Upper lobe of left lung (tissue), 6 donors: ENCODE measurements around the gene HYCC1. TPM values are rescaled to one million over a fixed set of nuclear protein-coding genes. Genes with fewer than 3 reads are reported as not detected.

Experiments
- ATAC-seq, 2 donors: fragments of 200-7000 bp; cut with Tn5 transposase; one replicate each; pipeline ENCODE4 v1.9.1; 2022; ENCODE audit warnings: mild to moderate bottlenecking in 2 of 2, moderate library complexity in 2 of 2; ENCODE audit not compliant: low FRiP score in 2 of 2
- DNase-seq, 2 donors: peaks; one replicate each; pipeline ENCODE4 v3.0.0-alpha.2; 2019 to 2020
- H3K27ac ChIP-seq, 4 donors: fragments of 200-600 bp; sonication (generic); one replicate each; pipeline ENCODE4 v1.5.1; 2016 to 2019
- H3K27me3 ChIP-seq, 4 donors: fragments of 200-600 bp; sonication (generic); one replicate each; pipeline ENCODE4 v1.5.1; 2017 to 2019
- H3K36me3 ChIP-seq, 4 donors: fragments of 200-600 bp; sonication (generic); one replicate each; pipeline ENCODE4 v1.5.1; 2016 to 2019
- H3K4me1 ChIP-seq, 4 donors: fragments of 200-600 bp; sonication (generic); one replicate each; pipeline ENCODE4 v1.5.1; 2018 to 2019
- H3K4me3 ChIP-seq, 4 donors: fragments of 200-600 bp; sonication (generic); one replicate each; pipeline ENCODE4 v1.5.1; 2017 to 2019; ENCODE audit warnings: mild to moderate bottlenecking in 2 of 4, moderate library complexity in 1 of 4
- H3K9me3 ChIP-seq, 4 donors: fragments of 200-600 bp; sonication (generic); one replicate each; pipeline ENCODE4 v1.5.1; 2018 to 2019
- EP300 ChIP-seq, 4 donors: sonication (generic); formaldehyde crosslinking; IDR thresholded peaks; one replicate each; pipeline ENCODE4 v1.5.1; 2017; ENCODE audit warnings: antibody characterized with exemption in 4 of 4, control low read depth in 2 of 4
- POLR2A ChIP-seq, 4 donors: fragments of 450-650 bp; IDR thresholded peaks; one replicate each; pipeline ENCODE4 v1.5.1; 2016 to 2017; ENCODE audit warnings: antibody characterized with exemption in 4 of 4, mild to moderate bottlenecking in 2 of 4
- POLR2AphosphoS5 ChIP-seq, 2 donors: sonication (generic); formaldehyde crosslinking; IDR thresholded peaks; one replicate each; pipeline ENCODE4 v1.5.1; 2017; ENCODE audit warnings: antibody characterized with exemption in 2 of 2
- WGBS, 2 donors: methylation state at CpG; one replicate each; pipeline ENCODE4 v1.1.5; 2017 to 2018; 5-methylcytosine and 5-hydroxymethylcytosine counted together
- total RNA-seq, 6 donors: library from RNA; depleted of rRNA in 4 of 6; stranded (reverse); fragments of >200 nt in 4 of 6; gene quantifications; one replicate each; pipeline versions ENCODE4 v1.1.0 to v1.2.1, GENCODE V29; 2016 to 2021
- TF ChIP-seq, protein P1 (sequence below), 6 experiments: fragments of 450-650 bp in 4 of 6; fragments of 200-600 bp in 2 of 6; sonication (generic) in 2 of 6; IDR thresholded peaks; one replicate each; pipeline ENCODE4 v1.5.1; 2016 to 2019; ENCODE audit warnings: antibody characterized with exemption in 6 of 6
- donor health status: DM: no; HTN: no; CAD: no; lungs with moderate emphysema.
- donor health status: DM: no; HTN: yes; CAD: no; lungs with severe emphysema.

Gene HYCC1
- 10 to 100 TPM; 16.4 to 43.6 (median 38.8) TPM for total RNA-seq

DNA sequence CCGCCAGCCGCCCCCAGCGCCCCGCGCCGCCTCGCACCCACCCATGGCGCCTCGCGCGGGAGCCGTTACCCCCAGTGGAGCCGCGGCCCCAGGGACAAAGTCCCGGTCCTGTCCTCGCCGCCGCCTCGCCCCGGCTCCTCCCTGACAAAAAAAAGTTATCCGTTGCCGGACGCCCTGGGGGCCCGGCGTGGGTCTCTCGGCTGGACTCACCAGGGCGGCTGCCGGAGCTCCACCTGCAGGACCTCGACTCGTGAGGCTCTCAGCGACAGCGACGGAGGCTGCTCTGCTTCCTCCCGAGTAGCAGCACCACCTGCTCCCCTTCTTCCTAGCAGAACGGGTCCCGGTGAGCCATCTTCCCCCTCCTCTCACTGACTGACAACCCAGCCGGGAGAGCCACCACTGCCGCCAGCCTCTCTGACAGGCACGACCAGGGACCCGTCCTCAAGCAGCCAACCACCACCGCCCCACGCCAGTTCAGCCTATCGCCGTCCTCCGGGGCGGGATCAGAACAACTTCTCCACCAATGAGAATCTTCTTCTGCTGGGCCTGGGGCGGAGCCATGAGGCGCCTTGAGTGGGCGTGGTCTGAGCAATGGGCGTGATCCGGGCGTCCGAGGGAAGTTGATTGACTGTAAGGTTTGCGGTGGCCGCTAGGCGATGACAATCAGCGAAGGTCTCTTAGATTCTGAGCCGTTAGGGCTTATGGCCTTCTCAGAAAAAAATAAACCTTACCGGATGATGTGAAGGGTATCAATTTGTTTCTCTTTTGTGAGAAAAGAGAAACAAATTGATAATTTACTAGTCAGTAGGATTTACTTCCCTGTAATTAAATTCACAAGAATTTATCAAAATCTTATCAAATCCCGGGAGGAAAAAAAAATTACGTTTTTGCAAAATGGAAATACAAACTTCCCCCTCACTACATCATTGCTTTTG is at the start of gene HYCC1:
TSS of gene HYCC1 (minus strand) at position 416 of the 935 bp plus-strand sequence. CDS start 23,019 bp downstream, outside the sequence.
- peak; percentile 89 to 98 for TF ChIP-seq POLR2AphosphoS5 (IDR thresholded peaks at IDR 0.05)
- TF ChIP-seq POLR2A (IDR thresholded peaks at IDR 0.05) = peak; percentile 38 to 99 (median 84)
- TF ChIP-seq, protein P1, sequence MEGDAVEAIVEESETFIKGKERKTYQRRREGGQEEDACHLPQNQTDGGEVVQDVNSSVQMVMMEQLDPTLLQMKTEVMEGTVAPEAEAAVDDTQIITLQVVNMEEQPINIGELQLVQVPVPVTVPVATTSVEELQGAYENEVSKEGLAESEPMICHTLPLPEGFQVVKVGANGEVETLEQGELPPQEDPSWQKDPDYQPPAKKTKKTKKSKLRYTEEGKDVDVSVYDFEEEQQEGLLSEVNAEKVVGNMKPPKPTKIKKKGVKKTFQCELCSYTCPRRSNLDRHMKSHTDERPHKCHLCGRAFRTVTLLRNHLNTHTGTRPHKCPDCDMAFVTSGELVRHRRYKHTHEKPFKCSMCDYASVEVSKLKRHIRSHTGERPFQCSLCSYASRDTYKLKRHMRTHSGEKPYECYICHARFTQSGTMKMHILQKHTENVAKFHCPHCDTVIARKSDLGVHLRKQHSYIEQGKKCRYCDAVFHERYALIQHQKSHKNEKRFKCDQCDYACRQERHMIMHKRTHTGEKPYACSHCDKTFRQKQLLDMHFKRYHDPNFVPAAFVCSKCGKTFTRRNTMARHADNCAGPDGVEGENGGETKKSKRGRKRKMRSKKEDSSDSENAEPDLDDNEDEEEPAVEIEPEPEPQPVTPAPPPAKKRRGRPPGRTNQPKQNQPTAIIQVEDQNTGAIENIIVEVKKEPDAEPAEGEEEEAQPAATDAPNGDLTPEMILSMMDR (IDR thresholded peaks at IDR 0.05) = peak; percentile 67 to 88 (median 80)
- TF ChIP-seq EP300 (IDR thresholded peaks at IDR 0.05) = no peak
- ATAC-seq = peak; percentile 99 to 100
- peak; percentile 95 to 99 for DNase-seq
- H3K27ac ChIP-seq = peak within 1 kb of the TSS; percentile 79 to 86 (median 82)
- peak within 1 kb of the TSS; percentile 60 to 97 (median 84) for H3K4me3 ChIP-seq
- WGBS, 2 donors = 3 to 7% methylated on average over 22 to 33 of the region's 61 CpGs
- H3K9me3 ChIP-seq = no peaks in the 10 kb centered on the region
- no peaks in the 10 kb centered on the region for H3K36me3 ChIP-seq
- H3K4me1 ChIP-seq = peaks cover 15 to 26% (median 20%) of the 10 kb centered on the region in 4 donors
- H3K27me3 ChIP-seq = no peaks in the 10 kb centered on the region

GRCh38 chr7:23062452-23062851 is 48.5 kb upstream of the HYCC1 start:
- H3K36me3 ChIP-seq = no peaks in the 10 kb centered on the region
- H3K9me3 ChIP-seq = no peaks in the 10 kb centered on the region
- no peaks in the 10 kb centered on the region for H3K27me3 ChIP-seq
- 94 to 95% methylated on average over 7 of the region's 7 CpGs for WGBS, 2 donors
- H3K4me1 ChIP-seq = no peaks in the 10 kb centered on the region
- H3K27ac ChIP-seq = no peak overlapping the region
- ATAC-seq = peak in 1 of 2 donors; percentile 61
- H3K4me3 ChIP-seq = no peak overlapping the region
- TF ChIP-seq POLR2AphosphoS5 (IDR thresholded peaks at IDR 0.05) = no peak
- TF ChIP-seq POLR2A (IDR thresholded peaks at IDR 0.05) = no peak
- TF ChIP-seq EP300 (IDR thresholded peaks at IDR 0.05) = no peak
- TF ChIP-seq, protein P1 (IDR thresholded peaks at IDR 0.05) = no peak
- DNase-seq = no peak

GRCh38 chr7:23061327-23061726 is 47.4 kb upstream of the HYCC1 start:
- TF ChIP-seq POLR2A (IDR thresholded peaks at IDR 0.05) (no peak), EP300 (IDR thresholded peaks at IDR 0.05) (no peak), POLR2AphosphoS5 (IDR thresholded peaks at IDR 0.05) (no peak)
- TF ChIP-seq, protein P1 (IDR thresholded peaks at IDR 0.05) = no peak
- no peak overlapping the region for H3K4me3 ChIP-seq
- no peaks in the 10 kb centered on the region for H3K4me1 ChIP-seq
- no peaks in the 10 kb centered on the region for H3K27me3 ChIP-seq
- no peak overlapping the region for H3K27ac ChIP-seq
- WGBS, 2 donors = 88 to 99% methylated on average over 5 to 6 of the region's 6 CpGs
- DNase-seq = no peak
- H3K36me3 ChIP-seq = no peaks in the 10 kb centered on the region
- no peaks in the 10 kb centered on the region for H3K9me3 ChIP-seq
- no peak for ATAC-seq

DNA sequence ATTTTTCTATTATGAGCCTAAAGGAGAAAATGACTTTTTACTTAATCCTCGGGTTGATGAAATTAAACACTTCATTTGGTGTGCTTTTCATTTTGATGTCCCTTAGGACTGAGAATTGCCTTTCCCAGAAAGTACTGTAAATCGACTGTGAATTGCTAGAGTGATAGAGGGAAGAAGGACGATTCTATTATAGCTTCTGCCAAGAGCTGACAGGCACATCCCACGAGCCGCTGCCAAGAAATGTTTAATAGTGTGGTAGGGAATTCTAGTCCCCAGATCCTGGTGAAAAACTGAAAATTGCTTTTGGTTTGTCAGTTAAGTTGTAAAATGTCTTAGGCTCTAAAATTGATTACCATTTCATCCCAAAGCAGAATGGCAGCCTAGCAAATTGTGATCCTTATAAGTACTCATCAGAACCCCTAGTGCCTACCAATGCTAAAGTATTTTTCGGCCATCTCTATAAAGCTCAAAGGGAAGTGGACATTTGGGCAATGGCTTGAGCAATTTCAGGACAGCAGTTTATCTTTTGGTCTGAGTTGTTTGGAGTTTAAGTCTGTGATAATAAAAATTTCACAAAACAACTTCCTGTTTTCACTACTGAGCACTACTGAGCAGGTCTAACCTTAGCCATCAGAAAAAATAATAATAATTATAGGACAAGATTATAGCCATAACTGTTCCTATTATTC is 44.6 kb upstream of the HYCC1 start:
- Histone ChIP-seq H3K4me1 (no peaks in the 10 kb centered on the region), H3K27me3 (no peaks in the 10 kb centered on the region), H3K27ac (no peak overlapping the region), H3K4me3 (no peak overlapping the region), H3K9me3 (no peaks in the 10 kb centered on the region), H3K36me3 (no peaks in the 10 kb centered on the region)
- DNase-seq = no peak
- ATAC-seq = peak in 1 of 2 donors; percentile 60
- TF ChIP-seq POLR2A (IDR thresholded peaks at IDR 0.05) = no peak
- TF ChIP-seq EP300 (IDR thresholded peaks at IDR 0.05) = no peak
- TF ChIP-seq, protein P1 (IDR thresholded peaks at IDR 0.05) = no peak
- TF ChIP-seq POLR2AphosphoS5 (IDR thresholded peaks at IDR 0.05) = no peak
- WGBS, 2 donors = 56 to 66% methylated on average over 6 of the region's 6 CpGs
